NT2/D1 (cell line): Measurements from ENCODE around the gene SCARB1.
A peak's percentile ranks its signal among the peaks of the same experiment; 100 is the strongest.

Source experiments
- DNase-seq: peaks from one replicate; pipeline ENCODE4 v3.0.0-alpha.2; 2011; ENCODE audit warnings: low read depth, low spot score
- H3K27me3 ChIP-seq: 2 replicates; pipeline ENCODE4 v1.6.0; 2011; ENCODE audit warnings: mild to moderate bottlenecking; ENCODE audit not compliant: insufficient read length, insufficient read depth
- H3K36me3 ChIP-seq: 2 replicates; pipeline ENCODE4 v1.6.1; 2011; ENCODE audit warnings: mild to moderate bottlenecking, low read length, mixed read lengths; ENCODE audit not compliant: insufficient read depth, insufficient read length
- H3K4me1 ChIP-seq: 2 replicates; pipeline ENCODE4 v1.5.1; 2011; ENCODE audit not compliant: insufficient read depth, insufficient read length
- H3K4me3 ChIP-seq: 2 replicates; pipeline ENCODE4 v1.5.1; 2011; ENCODE audit warnings: low read depth; ENCODE audit not compliant: insufficient read length
- H3K9ac ChIP-seq: 2 replicates; pipeline ENCODE4 v1.6.0; 2011; ENCODE audit warnings: low read depth; ENCODE audit not compliant: insufficient read length
- H3K9me3 ChIP-seq: 2 replicates; pipeline ENCODE4 v1.5.1; 2011; ENCODE audit warnings: mild to moderate bottlenecking, low read length; ENCODE audit not compliant: insufficient read depth
- SUZ12 ChIP-seq: IDR thresholded peaks from 2 replicates; pipeline ENCODE4 v1.6.1; 2011; ENCODE audit not compliant: insufficient read length, insufficient read depth; ENCODE audit errors: extremely low read depth
- YY1 ChIP-seq: IDR thresholded peaks from 2 replicates; pipeline ENCODE4 v1.6.1; 2011; ENCODE audit not compliant: insufficient read length, insufficient read depth
- ZNF274 ChIP-seq: IDR thresholded peaks from 2 replicates; pipeline ENCODE4 v1.6.1; 2011; ENCODE audit warnings: mild to moderate bottlenecking, low read depth, low read length

Gene SCARB1

DNA sequence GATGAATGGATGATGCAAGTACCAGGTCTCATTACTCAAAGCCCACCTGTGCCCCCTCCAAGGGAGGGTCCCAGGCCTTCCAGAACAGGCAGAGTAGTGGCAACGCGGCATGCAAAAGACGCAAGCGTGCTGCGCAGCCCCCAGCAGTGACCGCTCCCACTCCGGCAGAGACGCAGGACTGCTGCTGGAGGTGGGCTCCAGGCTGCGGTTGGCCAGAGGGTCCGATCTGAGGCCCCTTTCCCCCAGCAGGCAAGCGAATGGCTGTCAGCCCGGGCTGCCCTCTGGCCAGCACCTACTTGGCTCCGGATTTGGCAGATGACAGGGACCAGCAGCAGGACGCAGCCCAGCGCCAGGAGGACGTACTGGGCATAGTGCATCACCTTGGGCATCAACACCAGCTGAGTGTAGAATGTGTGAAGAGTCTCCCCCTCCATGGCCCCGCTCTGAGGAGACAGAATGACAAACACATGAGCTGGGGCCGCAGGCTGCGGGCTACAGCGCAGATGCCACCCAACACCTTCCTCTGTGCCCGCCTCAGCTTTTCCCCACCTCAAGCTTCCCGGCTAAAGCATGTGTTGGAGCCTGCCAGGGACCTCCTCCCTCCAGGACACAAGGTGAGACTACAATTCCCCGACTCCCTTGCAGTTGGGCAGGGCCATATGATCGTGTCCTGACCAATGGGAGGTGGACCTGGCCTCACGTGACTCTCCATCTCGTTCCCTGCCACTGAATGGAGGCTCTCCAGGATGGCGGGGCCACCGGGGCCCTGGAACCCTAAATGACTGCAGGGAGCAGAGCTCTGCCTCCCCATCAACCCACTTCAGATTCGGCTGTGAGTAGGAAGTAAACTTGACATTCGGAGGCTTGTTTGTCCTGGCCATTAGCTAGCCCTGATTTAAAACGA lies 77.4 kb downstream of the SCARB1 start:
- Histone ChIP-seq H3K4me3 (no peak overlapping the region), H3K27me3 (no peaks in the 10 kb centered on the region), H3K9ac (no peak overlapping the region), H3K4me1 (no peaks in the 10 kb centered on the region), H3K36me3 (peaks cover 54% of the 10 kb centered on the region), H3K9me3 (no peaks in the 10 kb centered on the region)
- TF ChIP-seq YY1 = no peak
- TF ChIP-seq SUZ12 = no peak
- no peak for TF ChIP-seq ZNF274
- peak; percentile 49 for DNase-seq

- Histone ChIP-seq H3K27me3 (no peaks in the 10 kb centered on the region), H3K36me3 (peaks cover 57% of the 10 kb centered on the region), H3K4me3 (no peak overlapping the region), H3K4me1 (peaks cover 6% of the 10 kb centered on the region), H3K9ac (no peak overlapping the region), H3K9me3 (no peaks in the 10 kb centered on the region)
- DNase-seq = no peak
- TF ChIP-seq ZNF274 (no peak), SUZ12 (no peak)
Observed at GRCh38 chr12:124784871-124785572, 78.6 kb downstream of the SCARB1 start.

DNA sequence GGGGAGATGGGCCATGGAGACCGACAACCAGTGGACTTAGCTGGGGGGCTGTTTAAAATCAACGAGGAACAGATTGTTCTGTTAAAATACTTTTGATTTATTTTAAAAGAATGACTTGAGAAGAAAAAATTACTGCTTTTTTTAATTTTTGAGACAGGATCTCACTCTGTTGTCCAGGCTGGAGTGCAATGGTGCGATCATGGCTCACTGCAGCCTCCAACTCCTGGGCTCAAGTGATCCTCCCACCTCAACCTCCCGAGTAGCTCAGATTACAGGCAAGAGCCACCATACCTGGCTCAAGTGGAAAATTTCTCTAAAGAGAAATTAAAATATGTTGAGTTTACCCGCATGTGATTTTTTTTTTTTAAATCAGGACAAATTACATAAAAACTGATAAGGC lies 80.6 kb downstream of the SCARB1 start:
- Histone ChIP-seq H3K36me3 (peaks cover 49% of the 10 kb centered on the region), H3K4me1 (peaks cover 6% of the 10 kb centered on the region), H3K9me3 (no peaks in the 10 kb centered on the region), H3K9ac (no peak overlapping the region), H3K27me3 (no peaks in the 10 kb centered on the region), H3K4me3 (no peak overlapping the region)
- no peak for DNase-seq
- TF ChIP-seq YY1 = no peak
- TF ChIP-seq SUZ12 = no peak
- no peak for TF ChIP-seq ZNF274

- Histone ChIP-seq H3K4me3 (no peak overlapping the region), H3K9ac (no peak overlapping the region), H3K4me1 (peaks cover 6% of the 10 kb centered on the region), H3K36me3 (peaks cover 49% of the 10 kb centered on the region), H3K27me3 (no peaks in the 10 kb centered on the region), H3K9me3 (no peaks in the 10 kb centered on the region)
- no peak for TF ChIP-seq ZNF274
- TF ChIP-seq SUZ12 = no peak
- no peak for TF ChIP-seq YY1
- no peak for DNase-seq
Observed at GRCh38 chr12:124782132-124782531, 81.5 kb downstream of the SCARB1 start.

DNA sequence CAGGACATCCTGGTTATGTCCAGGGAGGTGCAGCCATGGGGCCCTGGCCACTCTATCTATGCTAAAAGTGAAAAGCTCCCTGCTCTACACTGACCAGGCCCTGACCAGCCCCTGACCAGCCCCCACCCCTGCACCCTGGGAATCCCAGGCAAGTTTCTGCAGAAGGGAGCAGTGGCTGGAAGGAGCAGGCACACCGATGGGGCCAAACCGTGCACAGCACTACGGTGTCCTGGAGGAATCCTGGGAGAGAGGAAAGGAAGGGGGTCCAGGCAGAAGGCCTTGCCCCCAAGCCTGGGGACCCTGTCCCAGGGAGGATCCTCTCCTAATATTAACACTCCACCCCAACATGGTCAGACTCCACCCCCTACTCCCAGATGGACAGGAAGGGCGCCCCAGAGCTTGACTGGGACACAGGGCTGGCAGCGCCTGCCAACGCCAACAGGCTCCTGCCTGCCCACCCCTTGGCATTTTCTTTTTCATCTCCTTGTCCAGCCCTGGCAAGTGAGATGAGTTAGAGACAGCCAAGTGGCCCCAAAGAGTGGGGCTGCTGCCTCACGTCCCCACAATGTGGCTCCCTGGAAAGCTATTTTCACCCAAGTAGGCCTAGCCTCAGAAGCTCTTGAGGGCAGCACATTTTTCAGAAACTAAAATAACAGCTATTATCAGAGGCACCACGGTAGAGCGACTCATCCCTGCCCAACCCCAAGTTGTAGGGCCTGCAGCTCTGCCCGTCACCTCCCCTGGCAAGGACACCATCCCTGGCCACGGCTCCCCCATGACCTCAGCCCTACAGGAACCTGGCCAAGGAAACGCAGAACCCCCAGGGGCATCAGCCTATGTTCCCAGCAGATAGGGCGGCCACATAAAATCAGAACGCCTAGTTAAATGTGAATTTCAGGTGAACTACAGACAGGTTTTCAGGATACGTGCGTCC lies 82.6 kb downstream of the SCARB1 start:
- no peak overlapping the region for H3K4me3 ChIP-seq
- peaks cover 6% of the 10 kb centered on the region for H3K4me1 ChIP-seq
- TF ChIP-seq ZNF274 = no peak
- no peak for TF ChIP-seq YY1
- no peak for TF ChIP-seq SUZ12
- H3K27me3 ChIP-seq = no peaks in the 10 kb centered on the region
- DNase-seq = no peak
- H3K36me3 ChIP-seq = peaks cover 38% of the 10 kb centered on the region
- H3K9me3 ChIP-seq = no peaks in the 10 kb centered on the region
- peak overlapping the region; percentile 23 for H3K9ac ChIP-seq

DNA sequence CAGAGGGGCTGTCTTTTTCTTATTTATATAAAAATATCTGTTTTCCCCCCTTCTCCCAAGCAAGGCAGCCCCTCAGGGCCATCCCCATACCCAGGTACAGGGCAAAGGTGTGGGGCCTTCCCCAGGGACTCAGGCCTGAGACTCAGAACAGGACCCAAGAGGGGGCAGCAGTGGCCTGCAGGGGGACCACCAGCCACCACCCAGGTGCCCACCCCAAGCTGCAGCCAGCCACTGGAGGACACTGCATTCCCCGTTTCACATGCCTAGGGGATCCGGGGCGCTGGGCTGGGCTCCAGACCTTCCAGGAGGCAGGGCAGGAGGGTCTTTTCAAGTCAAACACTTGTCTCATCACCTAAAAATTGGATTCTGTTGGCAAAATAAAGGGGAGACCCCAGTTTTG lies 83.3 kb downstream of the SCARB1 start:
- Histone ChIP-seq H3K4me3 (no peak overlapping the region), H3K4me1 (peaks cover 6% of the 10 kb centered on the region), H3K9me3 (no peaks in the 10 kb centered on the region), H3K36me3 (peaks cover 31% of the 10 kb centered on the region), H3K27me3 (no peaks in the 10 kb centered on the region), H3K9ac (no peak overlapping the region)
- DNase-seq = no peak
- TF ChIP-seq ZNF274 (no peak), SUZ12 (no peak), YY1 (no peak)
